SK-N-DZ (cell line): ENCODE measurements around the gene SRP68.
"Not testable (repeated sequence)": the region's sequence is repeated elsewhere in the genome, so short reads cannot be mapped to it uniquely, and the experiment has no call there.

Experiments used
- DNase-seq: peaks from one replicate; pipeline ENCODE4 v3.0.0-alpha.2; 2015; ENCODE audit warnings: low spot score

SRP68 gene

GRCh38 chr17:76076765-76077583, 4.7 kb upstream of the SRP68 start:
- no peak for DNase-seq

- DNase-seq = no peak
Measured at GRCh38 chr17:76076146-76076764, 3.9 kb upstream of the SRP68 start.

GRCh38 chr17:76075364-76076145, 3.2 kb upstream of the SRP68 start:
- DNase-seq = peak; percentile 46

GRCh38 chr17:76074390-76075363, 2.4 kb upstream of the SRP68 start, which contains the start of gene GALR2:
TSS of gene GALR2 (plus strand) at chr17:76074781. CDS start at chr17:76074884, 103 bp downstream.
- no peak for DNase-seq

GRCh38 chr17:76071531-76072147, 678 bp downstream of the SRP68 start:
- DNase-seq = no peak

- DNase-seq = no peak
Measured at GRCh38 chr17:76065775-76066174, 6.5 kb downstream of the SRP68 start.

- no peak for DNase-seq
Measured at GRCh38 chr17:76063875-76064546, 8.3 kb downstream of the SRP68 start.

GRCh38 chr17:76058264-76058663, 14.1 kb downstream of the SRP68 start:
- DNase-seq = not testable (repeated sequence)

- DNase-seq = no peak
Measured at GRCh38 chr17:76056882-76057281, 15.4 kb downstream of the SRP68 start.

GRCh38 chr17:76054112-76054476, 18.2 kb downstream of the SRP68 start:
- DNase-seq = no peak

- no peak for DNase-seq
Measured at GRCh38 chr17:76053246-76054111, 18.8 kb downstream of the SRP68 start.

GRCh38 chr17:76051561-76051960, 20.8 kb downstream of the SRP68 start:
- no peak for DNase-seq

- DNase-seq = no peak
Measured at GRCh38 chr17:76050538-76051467, 21.5 kb downstream of the SRP68 start.

GRCh38 chr17:76049836-76050537, 22.3 kb downstream of the SRP68 start:
- DNase-seq = no peak

- DNase-seq = no peak
Measured at GRCh38 chr17:76049239-76049638, 23.1 kb downstream of the SRP68 start.

- no peak for DNase-seq
Measured at GRCh38 chr17:76048711-76049110, 23.6 kb downstream of the SRP68 start.

GRCh38 chr17:76048025-76048605, 24.2 kb downstream of the SRP68 start:
- peak; percentile 93 for DNase-seq
